Breast epithelium (tissue), 3 donors: ENCODE measurements around the gene SHMT1.
"Not testable (repeated sequence)": the region's sequence is repeated elsewhere in the genome, so short reads cannot be mapped to it uniquely, and the experiment has no call there.

ENCODE experiments used
- CTCF ChIP-seq, 3 donors: fragments of 450-650 bp; IDR thresholded peaks; one replicate each; pipeline ENCODE4 v1.5.1; 2016 to 2017; ENCODE audit warnings: antibody characterized with exemption in 3 of 3, mild to moderate bottlenecking in 3 of 3, moderate library complexity in 3 of 3
- POLR2A ChIP-seq: fragments of 450-650 bp; IDR thresholded peaks from one replicate; pipeline ENCODE4 v1.6.1; 2016; ENCODE audit warnings: antibody characterized with exemption, mild to moderate bottlenecking, moderate library complexity

DNA sequence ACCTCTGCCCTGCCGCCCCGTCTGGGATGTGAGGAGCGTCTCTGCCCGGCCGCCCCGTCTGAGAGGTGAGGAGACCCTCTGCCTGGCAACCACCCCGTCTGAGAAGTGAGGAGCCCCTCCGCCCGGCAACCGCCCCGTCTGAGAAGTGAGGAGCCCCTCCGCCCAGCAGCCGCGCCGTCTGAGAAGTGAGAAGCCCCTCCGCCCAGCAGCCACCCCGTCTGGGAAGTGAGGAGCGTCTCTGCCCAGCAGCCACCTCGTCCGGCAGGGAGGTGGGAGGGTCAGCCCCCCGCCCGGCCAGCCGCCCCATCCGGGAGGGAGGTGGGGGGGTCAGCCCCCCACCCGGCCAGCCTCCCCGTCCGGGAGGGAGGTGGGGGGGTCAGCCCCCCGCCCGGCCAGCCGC is 65.3 kb downstream of the SHMT1 start:
- TF ChIP-seq CTCF (IDR thresholded peaks at IDR 0.05); POLR2A: not testable (repeated sequence)
